ENCODE results near the gene ZDHHC21.
A peak's percentile ranks its signal among the peaks of the same experiment; 100 is the strongest.
"Not testable (repeated sequence)": the region's sequence is repeated elsewhere in the genome, so short reads cannot be mapped to it uniquely, and the experiment has no call there.

ZDHHC21 gene

DNA sequence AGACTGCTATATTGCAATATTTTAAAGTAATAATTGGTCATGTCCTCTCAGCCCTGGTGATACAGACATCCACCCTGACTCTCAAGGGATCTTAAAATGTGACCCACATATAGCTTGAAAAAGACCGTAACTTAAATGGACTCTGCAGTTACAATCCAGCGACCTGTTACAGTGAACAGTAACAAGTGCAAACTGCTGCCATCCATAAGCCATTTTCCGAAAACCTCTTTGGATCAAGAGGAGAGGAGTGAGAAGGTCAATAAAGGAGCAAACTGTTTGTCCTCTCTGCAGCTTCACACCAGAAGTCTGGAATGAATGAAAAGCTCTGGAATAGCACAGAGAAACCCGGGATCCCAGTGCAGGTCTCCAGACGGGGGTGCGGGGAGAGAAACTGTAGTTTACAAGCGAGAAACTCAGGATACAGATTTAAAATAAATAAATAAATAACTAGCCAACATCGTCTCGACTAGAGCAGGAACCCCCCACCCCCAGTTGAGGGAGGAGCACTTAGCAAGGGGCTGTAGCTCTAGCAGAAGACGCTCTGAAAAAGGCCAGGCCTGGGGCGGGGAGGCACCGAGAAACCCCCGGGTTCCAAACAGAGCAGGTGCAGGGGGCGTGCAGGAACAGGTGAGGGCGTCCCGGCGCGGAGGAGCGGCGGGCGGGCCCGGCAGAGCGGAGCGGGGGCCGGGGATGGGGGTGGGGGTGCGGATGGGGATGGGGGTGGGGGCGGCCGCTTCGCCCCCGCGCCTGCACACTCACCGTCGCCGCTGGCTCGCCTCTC is 572 bp downstream of the ZDHHC21 start:
- TF ChIP-seq, protein P1, sequence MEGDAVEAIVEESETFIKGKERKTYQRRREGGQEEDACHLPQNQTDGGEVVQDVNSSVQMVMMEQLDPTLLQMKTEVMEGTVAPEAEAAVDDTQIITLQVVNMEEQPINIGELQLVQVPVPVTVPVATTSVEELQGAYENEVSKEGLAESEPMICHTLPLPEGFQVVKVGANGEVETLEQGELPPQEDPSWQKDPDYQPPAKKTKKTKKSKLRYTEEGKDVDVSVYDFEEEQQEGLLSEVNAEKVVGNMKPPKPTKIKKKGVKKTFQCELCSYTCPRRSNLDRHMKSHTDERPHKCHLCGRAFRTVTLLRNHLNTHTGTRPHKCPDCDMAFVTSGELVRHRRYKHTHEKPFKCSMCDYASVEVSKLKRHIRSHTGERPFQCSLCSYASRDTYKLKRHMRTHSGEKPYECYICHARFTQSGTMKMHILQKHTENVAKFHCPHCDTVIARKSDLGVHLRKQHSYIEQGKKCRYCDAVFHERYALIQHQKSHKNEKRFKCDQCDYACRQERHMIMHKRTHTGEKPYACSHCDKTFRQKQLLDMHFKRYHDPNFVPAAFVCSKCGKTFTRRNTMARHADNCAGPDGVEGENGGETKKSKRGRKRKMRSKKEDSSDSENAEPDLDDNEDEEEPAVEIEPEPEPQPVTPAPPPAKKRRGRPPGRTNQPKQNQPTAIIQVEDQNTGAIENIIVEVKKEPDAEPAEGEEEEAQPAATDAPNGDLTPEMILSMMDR (IDR thresholded peaks at IDR 0.05): no peak
- no peaks in the 10 kb centered on the region for H3K36me3 ChIP-seq
- no peak overlapping the region for H3K27ac ChIP-seq
- peaks cover 58% of the 10 kb centered on the region for H3K27me3 ChIP-seq
- H3K4me3 ChIP-seq (ENCODE audit: low read depth in 1 of 2, low read length in 1 of 2): peak overlapping the region; percentile 49 to 59
- no peaks in the 10 kb centered on the region for H3K9me3 ChIP-seq
- peaks cover 9 to 17% of the 10 kb centered on the region in 2 experiments for H3K4me1 ChIP-seq (ENCODE audit: control insufficient read depth in 1 of 2, insufficient read depth in 1 of 2, low read depth in 1 of 2, low read length in 1 of 2)

DNA sequence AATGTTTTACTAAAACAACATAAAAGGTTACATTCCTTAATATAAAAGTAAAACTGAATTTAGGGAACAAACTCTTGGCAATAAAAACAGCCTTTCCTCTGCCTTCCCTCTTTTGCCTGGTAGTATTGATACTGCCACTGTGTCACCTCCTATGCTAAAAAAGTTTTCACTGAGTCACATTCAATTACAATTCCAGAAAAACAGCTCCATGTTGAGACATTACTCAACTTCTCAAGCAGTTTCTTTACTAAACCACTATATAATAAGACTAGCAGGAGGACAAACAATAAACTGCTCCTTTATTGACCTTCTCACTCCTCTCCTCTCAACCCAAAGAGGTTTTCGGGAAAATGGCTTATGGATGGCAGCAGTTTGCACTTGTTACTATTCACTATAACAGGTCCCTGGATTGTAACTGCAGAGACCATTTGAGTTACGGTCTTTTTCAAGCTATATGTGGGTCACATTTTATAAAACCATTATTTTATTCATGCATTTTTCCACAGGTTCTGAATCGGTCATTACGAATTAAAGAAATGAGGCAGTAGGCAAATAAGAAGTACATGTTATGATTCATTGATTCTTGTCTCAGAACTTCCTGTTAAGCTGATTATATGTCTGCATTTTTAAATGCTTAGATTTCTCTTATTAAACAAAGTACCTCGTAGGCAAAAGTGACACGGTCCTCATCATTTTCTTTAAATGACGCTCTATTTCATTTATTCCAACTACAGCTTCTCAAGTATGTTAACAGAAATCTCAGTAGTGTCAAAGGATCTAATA is 2.1 kb downstream of the ZDHHC21 start:
- Histone ChIP-seq H3K4me3 (ENCODE audit: low read depth in 1 of 2, low read length in 1 of 2) (no peak overlapping the region), H3K4me1 (ENCODE audit: control insufficient read depth in 1 of 2, insufficient read depth in 1 of 2, low read depth in 1 of 2, low read length in 1 of 2) (peaks cover 9 to 17% of the 10 kb centered on the region in 2 experiments), H3K9me3 (no peaks in the 10 kb centered on the region), H3K27me3 (peaks cover 43% of the 10 kb centered on the region), H3K36me3 (peaks cover 6% of the 10 kb centered on the region), H3K27ac (no peak overlapping the region)
- TF ChIP-seq, protein P1 (IDR thresholded peaks at IDR 0.05): no peak

GRCh38 chr9:14687042-14687719 is 6.1 kb downstream of the ZDHHC21 start:
- TF ChIP-seq, protein P1 (IDR thresholded peaks at IDR 0.05): no peak
- Histone ChIP-seq H3K4me3 (ENCODE audit: low read depth in 1 of 2, low read length in 1 of 2) (no peak overlapping the region), H3K27me3 (peaks cover 4% of the 10 kb centered on the region), H3K27ac (no peak overlapping the region), H3K9me3 (no peaks in the 10 kb centered on the region), H3K36me3 (peaks cover 6% of the 10 kb centered on the region), H3K4me1 (ENCODE audit: control insufficient read depth in 1 of 2, insufficient read depth in 1 of 2, low read depth in 1 of 2, low read length in 1 of 2) (peaks cover 0 to 1% of the 10 kb centered on the region in 2 experiments)

- Histone ChIP-seq H3K27me3 (no peaks in the 10 kb centered on the region), H3K4me3 (ENCODE audit: low read depth in 1 of 2, low read length in 1 of 2) (no peak overlapping the region), H3K36me3 (peaks cover 6% of the 10 kb centered on the region), H3K9me3 (no peaks in the 10 kb centered on the region), H3K27ac (no peak overlapping the region), H3K4me1 (ENCODE audit: control insufficient read depth in 1 of 2, insufficient read depth in 1 of 2, low read depth in 1 of 2, low read length in 1 of 2) (no peaks in the 10 kb centered on the region)
- TF ChIP-seq, protein P1 (IDR thresholded peaks at IDR 0.05): no peak
These were observed 7.1 kb downstream of the ZDHHC21 start for GRCh38 chr9:14686168-14686567.

DNA sequence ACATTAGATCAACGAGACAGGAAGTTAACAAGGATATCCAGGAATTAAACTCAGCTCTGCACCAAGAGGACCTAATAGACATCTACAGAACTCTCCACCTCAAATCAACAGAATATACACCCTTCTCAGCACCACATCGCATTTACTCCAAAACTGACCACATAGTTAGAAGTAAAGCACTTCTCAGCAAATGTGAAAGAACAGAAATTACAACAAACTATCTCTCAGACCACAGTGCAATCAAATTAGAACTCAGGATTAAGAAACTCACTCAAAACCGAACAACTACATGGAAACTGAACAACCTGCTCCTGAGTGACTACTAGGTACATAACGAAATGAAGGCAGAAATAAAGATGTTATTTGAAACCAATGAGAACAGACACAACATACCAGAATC is 10.6 kb downstream of the ZDHHC21 start:
- H3K9me3 ChIP-seq; H3K4me1 ChIP-seq (ENCODE audit: control insufficient read depth in 1 of 2, insufficient read depth in 1 of 2, low read depth in 1 of 2, low read length in 1 of 2); H3K27ac ChIP-seq; H3K27me3 ChIP-seq; H3K36me3 ChIP-seq; H3K4me3 ChIP-seq (ENCODE audit: low read depth in 1 of 2, low read length in 1 of 2): not testable (repeated sequence)
